Stimulated activated effector memory CD8-positive, alpha-beta T cell treated with anti-CD3 and anti-CD28 coated beads, Interleukin-12 subunit alpha, Interleukin-12 subunit beta, amount 100 ng/mL, for 72 hours (primary cell): ENCODE results near the gene PHF13.
"Not testable (repeated sequence)": the region's sequence is repeated elsewhere in the genome, so short reads cannot be mapped to it uniquely, and the experiment has no call there.

Experiments
- ATAC-seq: fragments of 150-1000 bp; cut with Tn5 transposase; 2 replicates; pipeline ENCODE4 v1.10.0; 2021
- DNase-seq, 2 donors: peaks; one replicate each; pipeline ENCODE4 v3.0.0; 2021 to 2022; ENCODE audit warnings: low spot score in 2 of 2
- H3K27ac Mint-ChIP-seq: one replicate; pipeline ENCODE4 v1.8.0; 2022; ENCODE audit warnings: mild to moderate bottlenecking, mixed read lengths
- H3K36me3 Mint-ChIP-seq: one replicate; pipeline ENCODE4 v1.8.0; 2022; ENCODE audit warnings: mild to moderate bottlenecking, mixed read lengths
- H3K4me1 Mint-ChIP-seq: one replicate; pipeline ENCODE4 v1.8.0; 2022; ENCODE audit warnings: mixed read lengths
- H3K4me3 Mint-ChIP-seq: one replicate; pipeline ENCODE4 v1.8.0; 2022; ENCODE audit warnings: mild to moderate bottlenecking, mixed read lengths
- H3K9me3 Mint-ChIP-seq: one replicate; pipeline ENCODE4 v1.8.0; 2022; ENCODE audit warnings: mixed read lengths

Gene PHF13

GRCh38 chr1:6594977-6595740, 18.4 kb upstream of the PHF13 start:
- Mint-ChIP-seq H3K9me3 (no peaks in the 10 kb centered on the region), H3K36me3 (peaks cover 99% of the 10 kb centered on the region), H3K4me1 (peaks cover 53% of the 10 kb centered on the region), H3K4me3 (no peak overlapping the region), H3K27ac (no peak overlapping the region)
- no peak for DNase-seq
- ATAC-seq: no peak

- H3K27ac Mint-ChIP-seq: no peak overlapping the region
- no peak overlapping the region for H3K4me3 Mint-ChIP-seq
- DNase-seq (no peak), ATAC-seq (no peak)
- H3K9me3 Mint-ChIP-seq: no peaks in the 10 kb centered on the region
- H3K4me1 Mint-ChIP-seq: peaks cover 42% of the 10 kb centered on the region
- peaks cover 99% of the 10 kb centered on the region for H3K36me3 Mint-ChIP-seq
Measured at GRCh38 chr1:6596351-6596750, 17.2 kb upstream of the PHF13 start.

- no peak overlapping the region for H3K4me3 Mint-ChIP-seq
- H3K36me3 Mint-ChIP-seq: peaks cover 94% of the 10 kb centered on the region
- H3K9me3 Mint-ChIP-seq: no peaks in the 10 kb centered on the region
- H3K4me1 Mint-ChIP-seq: peaks cover 34% of the 10 kb centered on the region
- ATAC-seq (no peak), DNase-seq (no peak)
- H3K27ac Mint-ChIP-seq: peak overlapping the region; percentile 60
Measured at GRCh38 chr1:6596886-6597776, 16.4 kb upstream of the PHF13 start.

GRCh38 chr1:6597777-6598131, 15.8 kb upstream of the PHF13 start:
- Mint-ChIP-seq H3K27ac (peak overlapping the region; percentile 60), H3K9me3 (no peaks in the 10 kb centered on the region), H3K4me3 (no peak overlapping the region), H3K36me3 (peaks cover 88% of the 10 kb centered on the region), H3K4me1 (peaks cover 34% of the 10 kb centered on the region)
- DNase-seq (no peak), ATAC-seq (no peak)

DNA sequence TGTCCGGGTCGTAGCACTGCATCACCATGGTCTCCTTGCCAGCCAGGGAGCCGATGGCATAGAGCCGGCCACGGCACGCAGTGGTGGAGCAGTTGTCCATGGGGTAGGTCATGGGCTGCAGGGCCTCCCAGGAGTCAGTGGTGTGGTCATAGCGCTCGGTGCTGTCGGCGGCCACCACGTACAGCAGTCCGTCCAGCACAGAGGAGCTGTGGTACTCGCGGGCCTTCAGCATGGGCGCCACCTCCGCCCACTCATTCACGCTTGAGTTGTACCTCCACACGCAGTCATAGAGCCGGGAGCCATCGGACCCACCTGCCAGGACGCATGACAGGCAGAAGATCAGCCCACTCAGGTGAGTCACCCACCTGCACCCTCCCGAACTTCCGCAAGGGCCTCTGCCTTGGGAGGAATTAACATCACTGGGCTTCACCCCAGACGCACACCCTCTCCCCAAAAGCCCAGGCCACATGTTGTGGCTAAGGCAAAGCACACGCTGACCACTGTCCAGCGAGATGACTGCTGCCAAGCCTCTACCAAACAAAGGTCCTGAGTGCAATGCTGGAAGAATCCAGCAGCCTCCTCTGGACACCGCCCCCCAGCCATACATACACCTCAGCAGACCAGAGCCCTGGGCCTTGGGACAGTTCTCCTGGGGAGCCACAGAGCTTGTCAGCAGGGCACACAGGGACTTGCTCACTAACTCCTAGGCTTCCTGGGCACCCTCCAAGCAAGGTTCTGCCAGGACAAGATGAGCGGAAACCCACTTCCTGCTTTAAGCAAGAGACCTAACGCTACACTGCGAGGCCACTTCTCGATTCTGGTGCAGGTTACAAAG, 14.2 kb upstream of the PHF13 start:
- Mint-ChIP-seq H3K4me3 (peak overlapping the region; percentile 95), H3K9me3 (no peaks in the 10 kb centered on the region), H3K36me3 (peaks cover 78% of the 10 kb centered on the region), H3K27ac (peak overlapping the region; percentile 98), H3K4me1 (peaks cover 34% of the 10 kb centered on the region)
- DNase-seq: peak in 1 of 2 donors; percentile 69
- peak; percentile 12 for ATAC-seq

DNA sequence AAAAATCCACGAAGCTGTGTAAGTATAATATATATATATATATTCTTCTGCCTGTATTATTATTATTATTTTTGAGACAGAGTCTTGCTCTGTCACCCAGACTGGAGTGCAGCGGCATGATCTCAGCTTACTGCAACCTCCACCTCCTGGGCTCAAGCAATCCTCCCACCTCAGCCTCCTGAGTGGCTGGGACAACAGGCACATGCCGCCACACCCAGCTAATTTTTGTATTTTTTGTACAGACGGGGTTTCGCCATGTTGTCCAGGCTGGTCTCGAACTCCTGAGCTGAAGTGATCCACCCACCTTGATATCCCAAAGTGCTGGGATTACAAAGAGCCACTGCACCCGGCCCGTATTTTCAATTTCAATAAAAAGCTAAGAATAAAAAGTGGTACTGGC, 13.5 kb upstream of the PHF13 start:
- peaks cover 32% of the 10 kb centered on the region for H3K4me1 Mint-ChIP-seq
- not testable (repeated sequence) for ATAC-seq, H3K9me3 Mint-ChIP-seq, DNase-seq
- peak overlapping the region; percentile 98 for H3K27ac Mint-ChIP-seq
- H3K36me3 Mint-ChIP-seq: peaks cover 72% of the 10 kb centered on the region
- peak overlapping the region; percentile 95 for H3K4me3 Mint-ChIP-seq

DNA sequence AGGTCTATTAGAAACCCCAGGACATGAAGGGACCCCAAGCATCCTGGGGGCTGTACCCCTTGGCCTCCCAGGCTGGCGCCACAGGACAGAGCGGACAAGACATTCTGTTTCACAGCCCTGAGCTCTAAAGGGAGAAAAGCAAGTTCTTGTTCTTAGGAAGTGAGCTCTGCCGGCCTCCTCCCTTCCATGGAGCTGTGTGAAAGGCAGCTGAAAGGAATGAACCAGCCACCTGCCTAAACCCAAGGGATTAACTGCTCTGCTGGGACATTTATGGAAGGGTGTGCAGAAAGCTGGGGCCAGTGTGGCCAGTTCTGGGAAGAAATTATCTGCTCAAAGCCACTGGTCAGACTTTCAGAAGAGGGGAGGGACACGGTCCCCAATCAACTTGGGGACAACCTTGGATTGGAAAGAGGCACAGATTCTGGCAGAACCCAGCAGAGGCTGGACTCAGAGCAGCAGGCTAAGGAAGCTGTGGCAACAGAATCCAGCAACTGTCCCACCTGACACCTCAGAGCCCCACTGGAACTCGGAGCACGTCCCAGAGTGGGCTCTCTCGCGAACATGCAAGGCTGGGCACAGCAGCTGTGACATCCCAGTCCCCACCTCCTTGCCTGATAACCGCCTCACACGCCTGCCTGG, 13.0 kb upstream of the PHF13 start:
- peaks cover 66% of the 10 kb centered on the region for H3K36me3 Mint-ChIP-seq
- H3K27ac Mint-ChIP-seq: peak overlapping the region; percentile 98
- no peak for ATAC-seq
- H3K9me3 Mint-ChIP-seq: no peaks in the 10 kb centered on the region
- DNase-seq: no peak
- H3K4me1 Mint-ChIP-seq: peaks cover 26% of the 10 kb centered on the region
- H3K4me3 Mint-ChIP-seq: peak overlapping the region; percentile 95

GRCh38 chr1:6601049-6601922, 12.2 kb upstream of the PHF13 start:
- H3K36me3 Mint-ChIP-seq: peaks cover 59% of the 10 kb centered on the region
- no peaks in the 10 kb centered on the region for H3K9me3 Mint-ChIP-seq
- DNase-seq (peak; percentile 62 to 87), ATAC-seq (peak; percentile 84)
- H3K27ac Mint-ChIP-seq: peak overlapping the region; percentile 98
- peaks cover 19% of the 10 kb centered on the region for H3K4me1 Mint-ChIP-seq
- H3K4me3 Mint-ChIP-seq: peak overlapping the region; percentile 95

DNA sequence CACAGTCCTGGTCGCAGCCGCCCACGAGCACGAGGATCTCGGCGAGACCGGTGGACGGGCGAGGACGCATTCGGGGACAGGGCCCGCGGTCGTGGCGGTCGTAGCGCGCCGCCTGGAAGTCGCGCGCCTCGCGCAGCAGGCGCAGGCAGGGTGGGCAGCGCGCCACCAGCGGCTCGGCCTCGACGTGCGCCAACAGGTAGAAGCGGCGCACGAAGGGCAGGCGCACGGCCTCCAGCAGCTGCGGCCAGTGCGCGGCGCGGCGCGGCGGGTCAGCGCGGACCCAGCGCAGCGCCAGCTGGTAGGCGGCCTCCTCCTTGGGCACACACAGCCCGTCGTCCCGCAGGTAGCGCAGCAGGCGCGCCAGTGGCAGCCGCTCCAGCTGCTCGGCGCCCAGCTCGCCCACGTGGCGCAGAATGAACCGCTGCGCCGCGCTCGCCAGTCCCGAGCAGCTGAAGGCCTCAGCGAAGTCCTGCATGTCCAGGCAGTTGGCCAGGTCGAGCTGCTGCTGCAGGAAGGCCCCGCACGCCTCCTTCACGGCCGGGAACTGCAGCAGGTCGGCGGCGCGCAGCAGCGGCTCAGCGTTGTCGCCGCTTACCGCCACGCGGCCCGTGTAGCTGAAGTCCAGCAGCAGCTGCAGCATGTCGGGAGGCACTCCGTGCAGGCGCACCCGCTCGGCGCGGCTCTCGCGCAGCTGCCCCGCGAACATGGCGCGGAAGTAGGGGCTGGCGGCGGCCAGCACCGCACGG, 11.4 kb upstream of the PHF13 start:
- DNase-seq (peak in 1 of 2 donors; percentile 68), ATAC-seq (peak; percentile 38)
- H3K27ac Mint-ChIP-seq: peak overlapping the region; percentile 98
- H3K36me3 Mint-ChIP-seq: peaks cover 51% of the 10 kb centered on the region
- peaks cover 16% of the 10 kb centered on the region for H3K4me1 Mint-ChIP-seq
- H3K4me3 Mint-ChIP-seq: peak overlapping the region; percentile 95
- H3K9me3 Mint-ChIP-seq: no peaks in the 10 kb centered on the region

- no peaks in the 10 kb centered on the region for H3K9me3 Mint-ChIP-seq
- peaks cover 13% of the 10 kb centered on the region for H3K4me1 Mint-ChIP-seq
- H3K27ac Mint-ChIP-seq: peak within 1 kb of the TSS; percentile 98
- H3K4me3 Mint-ChIP-seq: peak within 1 kb of the TSS; percentile 95
- peaks cover 44% of the 10 kb centered on the region for H3K36me3 Mint-ChIP-seq
- DNase-seq (peak; percentile 91 to 94), ATAC-seq (peak; percentile 74)
Measured at GRCh38 chr1:6602669-6603237, 10.8 kb upstream of the PHF13 start, which contains the start of gene KLHL21. KLHL21 (minus strand) TSS chr1:6602869; CDS start chr1:6602817, 52 bp downstream.

GRCh38 chr1:6603238-6603914, 10.2 kb upstream of the PHF13 start:
- Mint-ChIP-seq H3K4me3 (peak overlapping the region; percentile 95), H3K9me3 (no peaks in the 10 kb centered on the region), H3K27ac (peak overlapping the region; percentile 95), H3K4me1 (peaks cover 11% of the 10 kb centered on the region), H3K36me3 (peaks cover 38% of the 10 kb centered on the region)
- DNase-seq (peak in 1 of 2 donors; percentile 83), ATAC-seq (peak; percentile 33)

DNA sequence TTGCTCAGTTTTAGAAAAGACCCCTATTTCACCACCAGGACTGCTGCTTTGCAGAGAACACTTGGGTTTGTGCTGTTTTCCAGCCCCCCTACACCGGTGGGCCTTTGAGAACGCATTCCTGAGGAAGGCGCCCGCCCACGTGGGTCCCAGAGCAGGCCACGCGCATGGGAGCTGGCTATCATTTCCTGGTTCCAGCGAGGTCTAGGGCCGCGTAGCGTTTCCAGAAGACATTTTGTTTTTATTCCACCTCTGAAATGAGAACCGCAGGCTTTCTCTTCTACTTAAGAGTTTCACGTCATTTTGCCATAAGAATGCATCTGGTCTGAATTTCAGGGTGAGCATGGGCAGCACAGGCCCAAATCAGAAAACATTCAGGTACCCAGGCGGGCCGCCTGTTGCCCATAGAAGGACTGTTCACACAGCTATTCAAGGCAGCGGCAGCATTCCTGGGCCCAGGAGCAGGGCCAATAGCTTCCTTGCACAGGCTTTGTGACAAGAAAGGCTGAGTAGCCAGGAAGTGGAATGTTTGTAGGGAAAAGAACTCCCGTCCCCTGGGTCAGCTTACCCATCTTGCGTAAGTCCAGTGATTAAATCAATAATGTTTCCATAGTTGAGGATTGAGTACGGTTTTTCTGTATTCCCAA, 9.5 kb upstream of the PHF13 start:
- H3K9me3 Mint-ChIP-seq: no peaks in the 10 kb centered on the region

More for the DNA sequence above, 9.5 kb upstream of the PHF13 start:
- Mint-ChIP-seq H3K36me3 (peaks cover 31% of the 10 kb centered on the region), H3K4me1 (peaks cover 10% of the 10 kb centered on the region), H3K27ac (peak overlapping the region; percentile 95), H3K4me3 (peak overlapping the region; percentile 95)
- ATAC-seq (no peak), DNase-seq (no peak)
